ENCODE results near the gene SLC38A1. TPM values are rescaled to one million over a fixed set of nuclear protein-coding genes. Genes with fewer than 3 reads are reported as not detected.

SLC38A1 gene
- total RNA-seq, 1 experiment from 2014 or later: 259 TPM

DNA sequence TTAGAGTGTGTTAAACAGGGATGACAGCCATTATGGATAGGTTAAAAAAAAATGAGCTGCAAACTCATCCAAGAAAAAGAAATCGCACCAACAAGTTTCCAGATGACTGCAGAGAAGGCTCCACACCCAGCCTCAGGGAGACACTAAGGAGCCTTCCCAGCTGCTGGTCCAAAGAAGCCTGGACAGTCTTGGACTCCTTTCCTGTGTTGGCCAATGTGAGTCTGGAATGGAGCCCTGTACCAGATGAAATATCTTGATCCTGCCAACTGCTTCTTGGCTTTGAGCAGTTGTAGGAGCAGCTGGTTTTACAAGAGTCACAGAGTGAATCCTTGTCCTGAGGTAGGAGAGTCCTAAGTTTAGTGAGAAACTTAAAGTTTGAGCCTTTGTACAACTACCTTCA is 44.5 kb downstream of the SLC38A1 start:
- H3K36me3 ChIP-seq (ENCODE audit: control insufficient read depth, insufficient read depth, low read length): peaks cover 2% of the 10 kb centered on the region
- Mint-ChIP-seq H3K9me3 (ENCODE audit: unreplicated experiment) (no peaks in the 10 kb centered on the region), H3K36me3 (ENCODE audit: insufficient read depth, unreplicated experiment) (peaks cover 94% of the 10 kb centered on the region), H3K4me1 (ENCODE audit: low read depth, unreplicated experiment) (peaks cover 26% of the 10 kb centered on the region), H3K4me3 (ENCODE audit: unreplicated experiment) (no peak overlapping the region), H3K27ac (ENCODE audit: unreplicated experiment) (no peak overlapping the region), H3K27me3 (ENCODE audit: insufficient read depth, unreplicated experiment) (no peaks in the 10 kb centered on the region)
- TF ChIP-seq, protein P1, sequence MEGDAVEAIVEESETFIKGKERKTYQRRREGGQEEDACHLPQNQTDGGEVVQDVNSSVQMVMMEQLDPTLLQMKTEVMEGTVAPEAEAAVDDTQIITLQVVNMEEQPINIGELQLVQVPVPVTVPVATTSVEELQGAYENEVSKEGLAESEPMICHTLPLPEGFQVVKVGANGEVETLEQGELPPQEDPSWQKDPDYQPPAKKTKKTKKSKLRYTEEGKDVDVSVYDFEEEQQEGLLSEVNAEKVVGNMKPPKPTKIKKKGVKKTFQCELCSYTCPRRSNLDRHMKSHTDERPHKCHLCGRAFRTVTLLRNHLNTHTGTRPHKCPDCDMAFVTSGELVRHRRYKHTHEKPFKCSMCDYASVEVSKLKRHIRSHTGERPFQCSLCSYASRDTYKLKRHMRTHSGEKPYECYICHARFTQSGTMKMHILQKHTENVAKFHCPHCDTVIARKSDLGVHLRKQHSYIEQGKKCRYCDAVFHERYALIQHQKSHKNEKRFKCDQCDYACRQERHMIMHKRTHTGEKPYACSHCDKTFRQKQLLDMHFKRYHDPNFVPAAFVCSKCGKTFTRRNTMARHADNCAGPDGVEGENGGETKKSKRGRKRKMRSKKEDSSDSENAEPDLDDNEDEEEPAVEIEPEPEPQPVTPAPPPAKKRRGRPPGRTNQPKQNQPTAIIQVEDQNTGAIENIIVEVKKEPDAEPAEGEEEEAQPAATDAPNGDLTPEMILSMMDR (IDR thresholded peaks at IDR 0.05; ENCODE audit: insufficient read depth in 1 of 2, low read depth in 1 of 2, low read length in 1 of 2, severe bottlenecking in 1 of 2, unreplicated experiment in 1 of 2): no peak
- no peak for DNase-seq
- no peaks in the 10 kb centered on the region for H3K9me3 ChIP-seq
- H3K27me3 ChIP-seq (replicated peaks; ENCODE audit: control insufficient read depth, insufficient read depth, low read length): no peaks in the 10 kb centered on the region
- intact Hi-C loops (cut with micrococcal nuclease; ENCODE audit: unreplicated experiment): no loop called here
- BruUV-seq (replicated peaks): no TSS peak
- ChIA-PET POLR2A (no interaction called here), CTCF (no interaction called here)
- H3K4me3 ChIP-seq (ENCODE audit: low read depth, low read length): no peak overlapping the region
- H3K4me1 ChIP-seq: peaks cover 15% of the 10 kb centered on the region; the same call in 1 of the 2 replicates

DNA sequence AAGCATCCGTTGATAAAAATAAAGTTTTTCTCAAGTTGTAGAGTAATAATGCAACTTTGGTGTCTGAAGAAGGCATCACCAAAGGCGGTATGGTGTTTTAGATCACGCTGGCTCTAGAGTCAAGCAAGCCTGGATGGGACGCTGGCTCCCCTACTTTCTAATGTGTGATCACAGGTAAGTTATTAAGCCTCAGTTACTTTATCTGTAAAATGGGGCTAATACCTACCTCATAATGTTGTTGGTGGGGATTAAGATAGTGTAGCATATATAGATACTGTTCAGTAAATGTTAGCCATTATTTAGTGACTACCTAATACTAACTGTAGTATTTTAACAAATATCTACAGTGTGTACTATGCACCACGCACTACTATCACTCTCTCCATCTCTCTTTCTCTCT is 45.8 kb downstream of the SLC38A1 start:
- H3K4me1 Mint-ChIP-seq (ENCODE audit: low read depth, unreplicated experiment): peaks cover 36% of the 10 kb centered on the region
- H3K4me3 Mint-ChIP-seq (ENCODE audit: unreplicated experiment): no peak overlapping the region
- peaks cover 2% of the 10 kb centered on the region for H3K36me3 ChIP-seq (ENCODE audit: control insufficient read depth, insufficient read depth, low read length)
- peaks cover 20% of the 10 kb centered on the region; the same call in 1 of the 2 replicates for H3K4me1 ChIP-seq
- peaks cover 90% of the 10 kb centered on the region for H3K36me3 Mint-ChIP-seq (ENCODE audit: insufficient read depth, unreplicated experiment)
- no peaks in the 10 kb centered on the region for H3K27me3 Mint-ChIP-seq (ENCODE audit: insufficient read depth, unreplicated experiment)
- H3K27ac Mint-ChIP-seq (ENCODE audit: unreplicated experiment): no peak overlapping the region
- no peak for DNase-seq
- no peak overlapping the region for H3K4me3 ChIP-seq (ENCODE audit: low read depth, low read length)
- H3K9me3 Mint-ChIP-seq (ENCODE audit: unreplicated experiment): no peaks in the 10 kb centered on the region
- TF ChIP-seq, protein P1 (IDR thresholded peaks at IDR 0.05; ENCODE audit: insufficient read depth in 1 of 2, low read depth in 1 of 2, low read length in 1 of 2, severe bottlenecking in 1 of 2, unreplicated experiment in 1 of 2): no peak
- no TSS peak for BruUV-seq (replicated peaks)
- H3K9me3 ChIP-seq: no peaks in the 10 kb centered on the region
- intact Hi-C loops (cut with micrococcal nuclease; ENCODE audit: unreplicated experiment): no loop called here
- POLR2A ChIA-PET: no interaction called here
- CTCF ChIA-PET: no interaction called here
- no peaks in the 10 kb centered on the region for H3K27me3 ChIP-seq (replicated peaks; ENCODE audit: control insufficient read depth, insufficient read depth, low read length)

DNA sequence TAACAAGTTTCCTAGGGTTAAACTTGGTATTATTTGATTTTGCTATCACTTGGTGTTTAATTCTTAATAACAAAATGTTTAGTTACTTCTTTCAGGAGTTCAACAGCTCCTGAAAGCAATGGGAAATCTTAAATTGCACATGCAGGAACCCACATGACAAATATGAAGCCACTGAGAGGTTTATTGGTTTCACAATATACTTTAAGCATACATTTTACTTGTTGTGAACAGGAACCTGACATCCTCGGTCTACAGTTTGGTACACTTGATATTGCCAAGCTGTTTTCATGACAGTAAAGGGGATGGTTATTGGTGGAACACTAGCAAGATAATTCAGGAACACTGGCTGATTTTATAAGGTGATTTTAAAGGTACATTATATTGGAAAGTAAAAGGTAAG is 46.2 kb downstream of the SLC38A1 start:
- no peaks in the 10 kb centered on the region for H3K9me3 Mint-ChIP-seq (ENCODE audit: unreplicated experiment)
- POLR2A ChIA-PET: no interaction called here
- TF ChIP-seq, protein P1 (IDR thresholded peaks at IDR 0.05; ENCODE audit: insufficient read depth in 1 of 2, low read depth in 1 of 2, low read length in 1 of 2, severe bottlenecking in 1 of 2, unreplicated experiment in 1 of 2): no peak

More for the DNA sequence above, 46.2 kb downstream of the SLC38A1 start:
- intact Hi-C loops (cut with micrococcal nuclease; ENCODE audit: unreplicated experiment): no loop called here
- CTCF ChIA-PET: no interaction called here
- no peak overlapping the region for H3K4me3 Mint-ChIP-seq (ENCODE audit: unreplicated experiment)
- H3K27ac Mint-ChIP-seq (ENCODE audit: unreplicated experiment): no peak overlapping the region
- H3K36me3 ChIP-seq (ENCODE audit: control insufficient read depth, insufficient read depth, low read length): peaks cover 2% of the 10 kb centered on the region
- no peaks in the 10 kb centered on the region for H3K27me3 ChIP-seq (replicated peaks; ENCODE audit: control insufficient read depth, insufficient read depth, low read length)
- no peak for DNase-seq
- H3K9me3 ChIP-seq: no peaks in the 10 kb centered on the region
- peaks cover 20% of the 10 kb centered on the region; the same call in 1 of the 2 replicates for H3K4me1 ChIP-seq
- no peak overlapping the region for H3K4me3 ChIP-seq (ENCODE audit: low read depth, low read length)
- peaks cover 90% of the 10 kb centered on the region for H3K36me3 Mint-ChIP-seq (ENCODE audit: insufficient read depth, unreplicated experiment)
- peaks cover 36% of the 10 kb centered on the region for H3K4me1 Mint-ChIP-seq (ENCODE audit: low read depth, unreplicated experiment)
- no TSS peak for BruUV-seq (replicated peaks)
- H3K27me3 Mint-ChIP-seq (ENCODE audit: insufficient read depth, unreplicated experiment): no peaks in the 10 kb centered on the region
